Measurements from ENCODE around the gene GOLT1B.

GOLT1B gene

GRCh38 chr12:21526053-21526452 lies 24.5 kb downstream of the GOLT1B start, which contains the start of gene SPX:
TSS of gene SPX (plus strand) at chr12:21526296. CDS start at chr12:21526473, 177 bp downstream.
- FAIRE-seq, result no peak

- no peak for FAIRE-seq
These were observed 25.2 kb downstream of the GOLT1B start for GRCh38 chr12:21526721-21527345.

- FAIRE-seq, result no peak
These were observed 26.0 kb downstream of the GOLT1B start for GRCh38 chr12:21527451-21528180.

- FAIRE-seq, result no peak
These were observed 27.4 kb downstream of the GOLT1B start for GRCh38 chr12:21528953-21529352.

GRCh38 chr12:21529456-21529855 lies 27.9 kb downstream of the GOLT1B start:
- no peak for FAIRE-seq

- FAIRE-seq, result no peak
These were observed 36.6 kb downstream of the GOLT1B start for GRCh38 chr12:21538061-21538653.

GRCh38 chr12:21539797-21540196 lies 38.2 kb downstream of the GOLT1B start:
- FAIRE-seq, result no peak

- FAIRE-seq, result no peak
These were observed 40.2 kb downstream of the GOLT1B start for GRCh38 chr12:21541773-21542172.

GRCh38 chr12:21542403-21542802 lies 40.8 kb downstream of the GOLT1B start:
- no peak for FAIRE-seq

- FAIRE-seq, result no peak
These were observed 41.6 kb downstream of the GOLT1B start for GRCh38 chr12:21543151-21543550.

- no peak for FAIRE-seq
These were observed 44.0 kb downstream of the GOLT1B start for GRCh38 chr12:21545557-21545956.

- FAIRE-seq, result no peak
These were observed 45.1 kb downstream of the GOLT1B start for GRCh38 chr12:21546716-21547115.

GRCh38 chr12:21547437-21547836 lies 45.8 kb downstream of the GOLT1B start:
- FAIRE-seq, result no peak

- no peak for FAIRE-seq
These were observed 50.4 kb downstream of the GOLT1B start for GRCh38 chr12:21551841-21552465.

- FAIRE-seq, result no peak
These were observed 51.2 kb downstream of the GOLT1B start for GRCh38 chr12:21552635-21553328.

GRCh38 chr12:21553329-21553675 lies 51.7 kb downstream of the GOLT1B start:
- FAIRE-seq, result no peak

GRCh38 chr12:21558100-21558679 lies 56.6 kb downstream of the GOLT1B start:
- FAIRE-seq, result no peak

- no peak for FAIRE-seq
These were observed 58.4 kb downstream of the GOLT1B start for GRCh38 chr12:21559855-21560569.

- no peak for FAIRE-seq
These were observed 59.6 kb downstream of the GOLT1B start for GRCh38 chr12:21561158-21561557.

- no peak for FAIRE-seq
These were observed 61.3 kb downstream of the GOLT1B start for GRCh38 chr12:21562859-21563258.

GRCh38 chr12:21566223-21566906 lies 64.8 kb downstream of the GOLT1B start:
- no peak for FAIRE-seq
